Measurements from ENCODE around the gene PURA.

DNA sequence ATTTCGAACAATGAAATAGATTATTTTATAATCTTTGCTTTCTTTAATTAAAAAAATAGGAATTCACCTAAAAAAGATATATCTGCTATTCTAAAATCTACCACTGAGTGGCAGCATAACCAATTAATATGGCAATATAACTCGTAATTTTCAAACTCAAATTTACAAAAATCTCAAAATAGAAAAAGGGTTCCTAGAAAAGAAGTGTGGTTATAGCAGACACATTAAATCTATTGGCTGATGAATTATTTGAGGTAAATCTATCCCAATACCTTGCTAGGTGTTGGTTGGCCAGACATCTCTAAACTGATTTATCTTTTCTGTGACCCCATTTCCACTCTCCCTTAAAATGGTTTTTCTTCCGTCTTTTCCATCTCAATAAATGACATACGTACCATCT, 40.6 kb upstream of the PURA start:
- no peak for TF ChIP-seq ARNT (IDR thresholded peaks at IDR 0.05)
- TF ChIP-seq SP1 (IDR thresholded peaks at IDR 0.05), result no peak
- no peak for TF ChIP-seq TARDBP (IDR thresholded peaks at IDR 0.05)
- no peak for TF ChIP-seq FOXM1 (IDR thresholded peaks at IDR 0.05; ENCODE audit: borderline replicate concordance)
- no peak for TF ChIP-seq FOXK2 (IDR thresholded peaks at IDR 0.05)
- TF ChIP-seq SUZ12 (IDR thresholded peaks at IDR 0.05), result no peak
- no peak for TF ChIP-seq NFRKB (IDR thresholded peaks at IDR 0.05)

Data from HEK293T (cell line).